HG03095 (cell line): ENCODE results near the gene GPN1.
"Not testable (repeated sequence)": the region's sequence is repeated elsewhere in the genome, so short reads cannot be mapped to it uniquely, and the experiment has no call there.

Experiments used
- ATAC-seq: cut with Tn5 transposase; IDR thresholded peaks from one replicate; pipeline ENCODE4 v1.9.1; 2021; ENCODE audit warnings: moderate library complexity; ENCODE audit not compliant: unreplicated experiment

GPN1 gene

DNA sequence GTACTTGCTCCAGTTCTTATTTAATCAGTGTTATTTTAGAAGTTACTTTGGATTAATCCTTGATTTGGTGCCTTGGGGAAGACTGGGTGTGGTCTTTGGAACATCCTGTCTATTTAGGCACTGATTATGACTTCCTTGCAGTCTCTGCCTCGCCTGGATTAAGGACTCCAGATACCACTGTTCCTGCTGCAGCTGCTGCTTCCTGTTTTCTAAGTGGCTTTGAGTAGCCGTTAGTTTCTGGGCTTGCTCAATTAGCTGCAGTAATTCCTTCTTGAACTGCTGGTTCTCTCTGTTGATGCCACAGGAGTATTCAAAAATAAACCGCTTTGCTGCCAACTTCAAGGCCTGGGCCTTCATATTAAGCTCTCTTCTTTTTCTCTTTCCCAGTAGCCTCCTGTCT lies 1.9 kb upstream of the GPN1 start:
- ATAC-seq = not testable (repeated sequence)

DNA sequence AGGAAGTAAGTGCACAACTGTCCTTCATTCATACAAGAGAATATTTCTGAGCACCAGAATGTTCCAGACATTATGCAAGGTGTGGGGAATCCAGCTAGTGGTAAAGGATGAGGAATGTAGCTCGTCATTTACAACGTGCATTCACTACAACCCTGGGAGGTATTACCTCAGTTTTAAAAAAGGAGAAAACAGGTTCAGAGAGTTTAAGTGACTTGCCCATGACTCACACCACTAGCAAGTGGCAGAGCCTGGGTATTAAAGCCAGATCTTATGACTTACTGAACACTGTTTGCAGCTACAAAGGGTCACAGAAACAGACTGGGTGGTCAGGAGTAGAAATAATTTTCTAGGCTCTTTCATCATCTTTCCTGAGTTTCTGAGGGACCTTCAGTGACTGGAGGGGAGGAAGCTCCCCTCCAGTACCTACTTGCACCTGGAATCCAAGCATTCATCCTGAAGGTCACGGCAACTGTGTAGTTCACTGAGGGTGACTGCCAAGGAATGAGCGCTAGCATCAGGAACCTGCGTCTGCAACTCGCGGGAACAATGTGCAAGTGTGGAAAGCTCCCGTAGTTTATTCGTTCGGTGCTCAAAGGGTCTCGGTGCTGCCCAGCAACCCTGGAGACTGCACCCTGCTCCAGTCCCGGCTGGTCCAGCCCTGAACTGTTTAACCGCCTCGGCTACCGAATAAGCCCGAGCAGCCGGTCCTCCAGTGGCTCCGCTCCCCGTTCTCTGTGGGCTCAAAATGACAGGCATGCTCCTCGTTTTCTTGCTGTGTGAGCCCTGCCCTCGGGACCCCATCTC lies 685 bp upstream of the GPN1 start:
- ATAC-seq = peak; percentile 24

DNA sequence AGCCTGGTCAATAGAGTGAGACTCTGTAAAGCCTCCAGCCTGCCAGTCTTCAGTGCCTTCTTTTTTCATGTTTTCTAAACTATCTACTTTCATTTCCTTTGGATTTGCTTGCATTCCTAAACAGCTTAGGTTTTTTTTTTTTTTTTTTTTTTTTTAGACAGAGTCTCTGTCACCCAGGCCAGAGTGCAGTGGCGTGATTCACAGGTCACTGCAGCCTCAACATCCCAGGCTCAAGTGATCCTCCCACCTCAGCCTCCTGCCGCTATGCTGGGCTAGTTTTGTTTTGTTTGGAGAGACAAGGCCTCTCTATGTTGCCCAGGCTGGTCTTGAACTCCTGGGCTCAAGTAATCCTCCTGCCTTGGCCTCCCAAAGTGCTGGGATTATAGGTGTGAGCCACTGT lies 1.4 kb downstream of the GPN1 start:
- not testable (repeated sequence) for ATAC-seq

DNA sequence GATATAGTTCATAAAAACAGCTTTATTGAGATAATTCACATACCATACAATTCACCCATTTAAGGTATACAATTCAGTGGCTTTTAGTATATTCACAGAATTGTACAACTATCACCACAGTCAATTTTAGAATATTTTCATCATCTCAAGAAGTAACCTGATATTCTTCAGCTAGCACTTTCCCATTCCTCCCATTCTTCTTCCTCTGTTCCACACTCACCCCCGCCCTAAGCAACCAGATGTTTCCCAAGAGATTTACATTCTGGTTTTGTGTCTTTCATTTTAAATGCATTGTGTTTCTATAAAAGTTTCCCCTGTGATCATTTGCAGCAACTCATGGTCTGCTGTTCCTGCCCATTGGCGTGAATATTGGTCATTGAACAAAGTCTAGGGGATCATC lies 5.4 kb downstream of the GPN1 start:
- no peak for ATAC-seq

DNA sequence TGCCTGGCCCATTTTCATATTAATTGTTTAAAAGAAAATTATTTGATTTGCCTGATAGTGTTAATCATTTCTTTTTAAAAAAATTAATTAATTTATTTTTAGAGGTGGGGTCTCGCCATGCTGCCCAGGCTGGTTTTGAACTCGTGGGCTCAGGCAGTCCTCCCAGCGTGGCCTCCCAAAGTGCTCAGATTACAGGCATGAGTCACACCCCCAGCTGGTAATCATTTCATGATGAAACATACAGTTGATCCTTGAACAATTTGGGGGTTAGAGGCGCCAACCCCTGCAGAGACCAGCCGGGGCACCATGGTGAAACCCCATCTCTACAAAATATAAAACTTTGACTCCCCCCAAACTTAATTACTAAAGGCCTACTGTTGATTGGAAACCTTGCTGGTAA lies 7.9 kb downstream of the GPN1 start:
- no peak for ATAC-seq

DNA sequence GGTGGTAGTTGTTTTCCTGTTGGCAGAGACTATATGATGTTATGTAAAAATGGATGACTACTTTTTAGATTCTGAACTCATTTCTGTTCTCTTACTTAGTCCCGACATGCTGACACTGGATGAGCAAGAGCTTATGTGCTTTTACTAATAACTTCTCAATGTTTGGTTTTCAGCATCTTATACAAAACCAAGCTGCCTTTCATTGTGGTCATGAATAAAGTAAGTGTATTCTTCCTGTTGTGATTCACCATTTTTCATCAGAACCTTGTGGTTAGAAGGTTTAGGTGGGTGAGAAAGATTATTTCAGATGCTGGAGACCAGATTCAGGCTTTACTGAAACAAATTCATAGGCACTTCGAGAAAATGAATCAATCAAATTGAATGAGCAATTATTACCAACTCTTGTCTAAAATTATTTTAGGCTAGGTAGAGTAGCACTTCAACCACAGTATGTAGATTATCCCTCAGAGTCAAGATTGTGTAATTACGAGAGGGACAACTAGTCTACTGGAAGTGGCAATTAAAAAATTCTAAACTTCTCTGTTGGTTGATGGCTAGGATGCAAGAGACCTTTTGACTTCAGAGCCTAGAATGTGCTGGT lies 9.3 kb downstream of the GPN1 start:
- no peak for ATAC-seq

DNA sequence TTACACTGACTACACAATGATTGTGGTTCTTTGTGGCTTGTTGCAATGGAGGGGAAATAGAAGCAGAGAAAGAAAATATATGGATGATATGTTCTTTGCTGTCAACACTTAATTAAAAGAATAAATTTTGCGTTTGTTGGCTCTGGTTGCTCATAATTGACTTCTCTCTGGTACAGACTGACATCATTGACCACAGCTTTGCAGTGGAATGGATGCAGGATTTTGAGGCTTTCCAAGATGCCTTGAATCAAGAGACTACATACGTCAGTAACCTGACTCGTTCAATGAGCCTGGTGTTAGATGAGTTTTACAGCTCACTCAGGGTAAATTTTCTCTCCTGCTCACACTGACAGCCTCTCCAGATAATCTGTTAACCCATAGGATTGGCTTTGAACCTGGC lies 9.9 kb downstream of the GPN1 start:
- no peak for ATAC-seq

DNA sequence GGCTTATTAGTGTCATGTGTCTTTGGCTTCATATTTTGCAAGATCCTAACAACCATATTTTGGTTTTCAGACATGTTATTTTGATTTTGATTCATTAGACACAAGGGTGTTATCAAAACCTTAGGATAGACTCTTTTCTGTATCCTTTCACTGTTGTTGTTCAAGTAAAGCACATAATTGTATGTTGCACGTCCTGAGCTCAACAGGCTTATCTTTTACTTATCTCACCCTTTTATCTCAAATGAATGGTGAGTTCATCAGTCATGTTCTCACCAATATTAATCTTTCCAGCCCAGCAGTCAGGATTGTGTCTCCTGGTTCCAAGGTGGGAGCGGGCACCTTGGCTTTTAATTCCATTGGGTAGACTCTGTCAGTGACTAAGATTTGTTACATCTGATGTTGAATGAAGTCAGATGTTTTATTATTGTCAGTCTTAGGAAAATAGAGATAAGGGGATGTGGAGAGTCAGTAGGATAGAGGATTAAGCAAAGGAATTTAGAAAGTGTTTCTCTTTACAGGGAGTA lies 11.9 kb downstream of the GPN1 start:
- ATAC-seq = no peak

DNA sequence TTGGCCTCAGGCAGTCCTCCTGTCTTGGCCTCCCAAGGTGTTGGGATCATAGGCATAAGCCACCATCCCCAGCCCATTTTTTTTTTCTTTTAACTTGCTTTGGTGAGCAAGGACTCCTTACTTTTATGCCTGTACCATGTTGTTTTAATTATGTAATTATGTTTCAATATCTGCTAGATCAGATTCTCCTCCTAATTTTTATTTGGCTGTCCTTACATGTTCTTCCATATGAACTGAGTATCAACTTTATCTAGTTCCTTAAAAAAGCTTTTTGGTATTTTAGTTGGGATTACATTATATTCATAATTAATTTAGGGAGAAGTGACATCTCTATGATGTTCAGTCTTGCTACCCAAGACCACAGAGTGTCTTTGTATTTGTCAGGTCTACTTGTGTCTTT lies 16.3 kb downstream of the GPN1 start:
- no peak for ATAC-seq

DNA sequence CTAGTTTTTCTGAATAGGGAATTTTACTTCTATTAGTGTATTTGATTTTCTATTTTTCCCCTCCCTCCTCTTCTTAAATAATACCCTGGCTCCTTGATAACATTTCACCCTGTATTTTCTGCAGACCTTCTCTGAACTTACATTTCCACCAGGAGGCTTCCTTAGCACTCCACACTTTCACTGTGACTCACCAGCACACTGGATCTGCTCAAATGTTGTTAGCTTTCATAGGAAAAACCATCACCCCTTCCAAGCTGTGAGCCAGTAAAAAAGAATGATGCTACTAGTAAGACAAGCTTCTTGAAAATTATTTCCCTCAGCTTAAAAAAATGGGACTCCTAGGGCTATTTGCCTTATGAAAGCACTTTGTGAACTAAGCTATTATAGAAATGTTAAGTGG lies 18.4 kb downstream of the GPN1 start:
- no peak for ATAC-seq

DNA sequence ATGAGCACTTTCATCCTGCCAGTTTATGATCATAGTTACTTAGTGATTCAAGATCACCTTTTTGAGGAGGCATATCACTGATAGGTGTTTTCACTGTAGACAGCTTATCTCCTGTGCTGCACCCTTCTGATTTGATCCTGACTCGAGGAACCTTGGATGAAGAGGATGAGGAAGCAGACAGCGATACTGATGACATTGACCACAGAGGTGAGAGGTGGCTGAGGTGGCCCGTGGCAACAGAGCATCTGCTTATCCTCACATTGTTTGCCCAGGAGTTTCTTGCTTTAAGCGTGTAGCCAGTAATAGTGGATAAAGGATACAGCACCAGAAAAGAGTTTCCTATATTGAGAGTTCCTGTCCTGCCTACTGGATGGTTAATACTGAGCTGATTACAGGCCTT lies 18.9 kb downstream of the GPN1 start:
- no peak for ATAC-seq

DNA sequence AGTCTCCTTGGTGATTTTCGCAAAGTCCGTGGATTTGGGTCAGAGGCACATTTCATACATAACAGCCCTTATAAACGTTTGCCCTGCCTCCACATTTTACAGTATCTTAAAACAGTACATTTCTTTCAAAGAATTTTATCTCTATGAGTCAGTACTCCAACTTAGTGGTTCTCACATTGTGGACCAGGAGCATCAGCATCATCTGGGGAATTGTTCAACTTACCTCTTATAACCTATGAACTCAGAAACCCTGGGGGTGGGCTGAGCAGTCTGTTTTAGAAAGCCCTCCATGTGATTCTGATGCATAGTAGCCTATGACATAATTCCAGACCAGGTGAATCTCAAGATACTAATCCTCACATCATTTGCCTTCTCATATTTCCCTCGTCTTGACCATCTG lies 22.2 kb downstream of the GPN1 start:
- ATAC-seq = no peak

DNA sequence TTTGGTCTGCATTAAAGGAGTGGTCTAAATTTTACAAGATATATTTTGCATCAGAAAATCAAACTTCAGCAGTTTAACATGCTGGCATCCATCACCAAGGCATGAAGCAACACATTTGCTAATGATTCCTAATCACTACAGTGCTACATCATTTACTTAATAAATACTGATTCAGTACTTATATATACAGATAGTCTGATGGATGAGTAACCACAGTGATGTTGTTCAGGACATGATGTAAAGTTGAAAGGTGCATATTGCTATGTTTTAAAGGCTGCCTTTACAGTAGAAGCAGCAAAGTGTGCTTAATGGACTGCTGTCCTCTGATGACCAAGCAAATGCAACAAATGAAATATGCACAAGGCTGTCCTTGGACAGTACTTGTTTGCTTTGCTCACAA lies 23.5 kb downstream of the GPN1 start:
- no peak for ATAC-seq

DNA sequence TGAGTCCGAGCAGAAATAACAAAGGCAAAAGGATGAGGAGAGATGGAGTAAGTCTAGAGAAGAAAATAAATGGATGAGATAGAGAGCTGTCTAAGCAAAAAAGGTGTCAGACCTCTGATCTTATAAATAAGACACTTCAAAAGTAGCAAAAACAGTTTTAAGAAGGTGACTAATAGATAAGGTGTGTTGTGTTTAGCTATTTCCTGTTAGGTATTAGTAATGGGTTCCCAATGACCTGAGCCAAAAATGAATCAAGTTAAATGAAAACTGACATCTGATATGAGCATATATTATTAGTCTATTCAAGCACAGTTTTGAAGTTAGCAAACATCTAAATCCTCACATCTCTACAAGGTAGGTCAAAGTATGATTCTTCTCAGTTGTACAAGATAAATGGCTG lies 23.9 kb downstream of the GPN1 start:
- no peak for ATAC-seq

DNA sequence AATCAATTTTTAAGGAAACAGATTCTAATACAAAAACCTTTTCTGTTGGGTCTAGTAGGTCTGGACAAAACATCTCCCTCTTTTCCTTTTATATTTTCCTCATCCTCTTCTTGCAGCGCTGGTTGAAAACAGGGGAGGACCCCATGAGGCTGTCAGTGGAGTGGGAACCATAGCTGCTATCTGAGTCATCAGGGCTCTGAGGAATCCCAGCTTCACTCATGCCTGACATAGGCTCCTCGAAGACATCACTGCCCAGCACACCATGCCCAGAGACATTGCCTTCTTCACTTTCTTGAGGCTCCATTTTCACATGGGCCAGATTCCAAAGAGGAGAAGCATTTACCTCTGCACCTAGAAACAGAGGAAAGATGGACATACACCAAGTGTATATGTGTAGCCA lies 24.5 kb downstream of the GPN1 start:
- ATAC-seq = no peak

DNA sequence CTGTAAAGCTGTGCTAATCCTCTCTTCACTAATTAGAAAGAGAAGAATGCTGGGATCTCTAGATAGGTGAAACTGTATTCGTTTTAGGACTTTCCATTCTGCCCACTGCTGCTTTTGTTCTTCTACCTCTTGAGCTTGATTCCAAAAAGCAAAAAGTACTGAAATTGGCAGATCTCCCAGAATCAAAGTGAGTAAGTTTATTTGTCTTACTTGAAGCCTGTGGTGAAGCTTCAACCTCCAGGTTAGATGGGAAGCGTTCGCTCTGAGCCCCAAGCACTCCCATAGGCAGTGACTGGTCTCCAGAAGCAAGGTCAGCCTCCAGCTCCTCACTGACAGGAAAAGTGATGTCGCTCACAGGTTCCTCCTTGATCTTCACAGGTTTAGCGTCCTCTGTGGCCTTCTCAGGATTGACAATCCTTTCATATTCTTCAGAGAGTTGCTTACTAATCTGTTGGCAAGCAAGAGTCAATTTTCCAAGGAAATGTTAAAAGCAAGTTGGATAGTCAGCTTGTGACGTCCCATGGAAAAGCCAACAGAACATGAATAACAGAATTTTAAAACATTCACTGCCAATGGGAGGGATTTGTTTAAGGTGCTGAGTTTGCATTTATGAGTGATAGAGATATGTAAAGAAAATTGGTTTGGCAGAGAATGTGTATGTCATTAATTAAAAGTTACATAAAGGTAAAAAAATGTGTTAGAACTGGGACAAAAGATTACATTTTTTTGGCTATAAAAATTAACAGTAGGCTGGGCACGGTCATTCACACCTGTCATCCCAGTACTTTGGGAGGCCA lies 26.5 kb downstream of the GPN1 start:
- ATAC-seq = no peak

DNA sequence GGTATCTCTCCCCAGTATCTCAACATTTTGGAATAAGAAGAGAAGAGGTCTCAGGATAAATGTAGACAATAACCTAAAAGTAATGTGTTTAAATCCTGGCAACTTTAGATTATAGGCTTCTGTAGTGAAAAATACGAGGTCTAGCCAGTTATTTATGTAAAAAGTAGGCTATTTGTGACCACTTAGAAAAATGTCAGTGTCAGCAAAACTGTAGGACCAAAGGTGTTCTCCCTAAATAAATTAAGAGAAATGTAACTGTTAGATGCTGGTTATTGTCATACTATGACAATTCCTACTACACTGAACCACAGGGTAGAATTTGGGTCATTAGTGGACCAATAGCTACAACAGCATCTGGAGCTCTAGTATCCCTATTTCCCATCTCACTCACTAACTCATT lies 32.5 kb downstream of the GPN1 start:
- ATAC-seq = no peak

DNA sequence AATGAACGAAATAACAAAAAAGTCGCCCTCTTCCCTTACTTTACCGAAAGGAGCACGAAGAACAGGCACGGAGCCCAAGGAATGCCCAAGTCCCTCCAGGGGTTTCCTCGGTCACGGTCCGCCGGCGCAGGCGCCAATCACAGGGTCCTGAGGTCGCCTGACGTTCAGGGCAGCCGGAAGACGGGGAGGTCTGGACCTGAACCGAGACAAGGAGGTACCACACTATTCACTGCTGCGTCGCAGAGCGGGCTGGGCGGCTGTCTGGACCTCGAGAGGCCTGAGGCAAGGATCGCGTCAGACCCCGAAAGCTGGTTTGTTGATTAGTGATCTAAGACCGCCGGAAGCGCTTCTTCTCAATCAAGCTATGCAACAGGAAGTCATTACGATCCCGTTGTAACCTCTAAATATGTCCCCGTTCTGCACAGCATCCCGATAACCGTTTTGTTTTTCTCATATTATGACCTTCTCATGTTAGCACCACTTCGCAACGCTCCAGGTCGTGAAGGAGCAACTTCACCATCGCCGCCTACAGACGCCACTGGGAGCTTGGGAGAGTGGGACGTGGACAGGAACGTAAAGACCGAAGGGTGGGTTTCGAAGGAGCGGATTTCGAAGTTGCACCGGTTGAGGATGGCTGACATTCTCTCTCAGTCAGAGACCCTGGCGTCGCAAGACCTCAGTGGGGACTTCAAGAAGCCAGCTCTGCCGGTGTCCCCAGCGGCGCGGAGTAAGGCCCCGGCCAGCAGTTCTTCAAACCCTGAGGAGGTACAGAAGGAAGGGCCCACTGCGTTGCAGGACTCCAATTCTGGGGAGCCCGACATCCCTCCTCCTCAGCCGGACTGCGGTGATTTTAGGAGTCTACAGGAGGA lies 34.7 kb downstream of the GPN1 start, which contains the start of the genes SLC4A1AP and SUPT7L:
Gene SLC4A1AP, plus strand, starts transcription at position 605 of the 869 bp plus-strand sequence. Its CDS starts 26 bp downstream, at position 631.
Gene SUPT7L, minus strand, starts transcription at position 330 of the 869 bp plus-strand sequence. CDS start 1,422 bp downstream, outside the sequence.
- ATAC-seq = peak; percentile 58

DNA sequence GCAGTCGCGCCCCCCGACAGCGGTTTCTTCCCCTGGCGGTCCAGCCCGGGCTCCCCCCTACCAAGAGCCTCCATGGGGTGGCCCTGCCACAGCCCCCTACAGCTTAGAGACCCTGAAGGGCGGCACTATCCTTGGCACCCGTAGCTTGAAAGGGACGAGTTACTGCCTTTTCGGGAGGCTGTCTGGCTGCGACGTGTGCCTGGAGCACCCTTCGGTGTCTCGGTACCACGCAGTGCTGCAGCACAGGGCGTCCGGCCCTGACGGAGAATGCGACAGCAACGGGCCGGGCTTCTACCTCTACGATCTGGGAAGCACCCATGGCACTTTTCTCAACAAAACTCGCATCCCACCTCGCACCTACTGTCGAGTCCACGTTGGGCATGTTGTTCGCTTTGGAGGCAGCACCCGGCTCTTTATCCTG lies 35.3 kb downstream of the GPN1 start:
- no peak for ATAC-seq

DNA sequence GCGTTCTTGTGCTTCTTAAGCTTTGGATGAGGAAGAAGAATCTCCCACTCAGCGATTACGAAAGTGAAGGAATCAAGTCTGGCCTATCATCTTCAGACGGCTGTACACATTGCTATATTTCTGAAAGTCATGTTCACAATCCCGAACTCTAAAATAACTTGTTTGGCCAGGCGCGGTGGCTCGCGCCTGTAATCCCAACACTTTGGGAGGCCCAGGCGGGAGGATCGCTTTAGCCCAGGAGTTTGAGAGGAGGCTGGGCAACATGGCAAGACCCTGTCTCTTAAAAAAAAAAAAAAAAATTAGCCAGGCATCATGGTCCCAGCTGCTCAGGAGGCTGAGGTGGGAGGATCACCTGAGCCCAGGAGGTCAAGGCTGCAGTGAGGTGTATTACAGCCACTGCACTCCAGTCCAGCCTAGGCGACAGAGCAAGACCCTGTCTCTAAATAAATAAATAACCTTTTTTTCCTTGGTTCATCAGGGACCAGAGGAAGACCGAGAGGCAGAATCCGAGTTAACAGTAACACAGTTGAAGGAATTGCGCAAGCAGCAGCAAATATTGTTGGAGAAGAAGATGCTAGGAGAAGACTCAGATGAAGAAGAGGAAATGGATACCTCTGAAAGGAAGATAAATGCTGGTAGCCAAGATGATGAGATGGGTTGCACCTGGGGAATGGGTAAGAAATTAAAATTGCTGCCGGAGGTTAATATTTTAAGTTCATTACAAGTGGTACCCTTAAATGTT lies 35.9 kb downstream of the GPN1 start:
- no peak for ATAC-seq
